Measurements from ENCODE around the gene CDKAL1. TPM values are rescaled to one million over a fixed set of nuclear protein-coding genes. Genes with fewer than 3 reads are reported as not detected.

CDKAL1 gene
- total RNA-seq, 4 donors from 2014 or later, result 24.7 to 32.8 (median 29.8) TPM

DNA sequence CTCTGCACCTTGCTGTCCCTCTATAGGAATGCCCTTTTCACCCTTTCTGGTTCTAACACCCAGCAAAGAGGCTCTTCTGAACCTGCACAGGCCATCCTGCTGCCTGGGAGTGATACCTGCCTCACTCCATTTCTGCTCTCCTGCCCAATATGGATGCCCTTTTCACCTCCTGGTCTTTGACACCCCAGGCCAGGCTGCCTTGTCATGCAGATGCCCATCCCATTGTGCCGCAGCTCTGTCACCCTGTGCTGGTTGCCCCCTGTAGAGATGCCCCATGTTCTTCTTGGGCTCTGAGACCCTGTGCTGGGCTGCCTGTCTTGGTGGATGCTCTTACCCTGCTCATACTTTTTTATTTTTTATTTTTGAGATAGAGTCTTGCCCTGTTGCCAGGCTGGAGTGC lies 95.3 kb downstream of the CDKAL1 start:
- 89 to 100% methylated on average over 1 of the region's 1 CpG for WGBS, 2 donors
- H3K4me1 ChIP-seq, result peaks cover 0 to 8% of the 10 kb centered on the region in 2 donors
- DNase-seq, result no peak
- TF ChIP-seq POLR2A (IDR thresholded peaks at IDR 0.05), result no peak
- TF ChIP-seq, protein P1, sequence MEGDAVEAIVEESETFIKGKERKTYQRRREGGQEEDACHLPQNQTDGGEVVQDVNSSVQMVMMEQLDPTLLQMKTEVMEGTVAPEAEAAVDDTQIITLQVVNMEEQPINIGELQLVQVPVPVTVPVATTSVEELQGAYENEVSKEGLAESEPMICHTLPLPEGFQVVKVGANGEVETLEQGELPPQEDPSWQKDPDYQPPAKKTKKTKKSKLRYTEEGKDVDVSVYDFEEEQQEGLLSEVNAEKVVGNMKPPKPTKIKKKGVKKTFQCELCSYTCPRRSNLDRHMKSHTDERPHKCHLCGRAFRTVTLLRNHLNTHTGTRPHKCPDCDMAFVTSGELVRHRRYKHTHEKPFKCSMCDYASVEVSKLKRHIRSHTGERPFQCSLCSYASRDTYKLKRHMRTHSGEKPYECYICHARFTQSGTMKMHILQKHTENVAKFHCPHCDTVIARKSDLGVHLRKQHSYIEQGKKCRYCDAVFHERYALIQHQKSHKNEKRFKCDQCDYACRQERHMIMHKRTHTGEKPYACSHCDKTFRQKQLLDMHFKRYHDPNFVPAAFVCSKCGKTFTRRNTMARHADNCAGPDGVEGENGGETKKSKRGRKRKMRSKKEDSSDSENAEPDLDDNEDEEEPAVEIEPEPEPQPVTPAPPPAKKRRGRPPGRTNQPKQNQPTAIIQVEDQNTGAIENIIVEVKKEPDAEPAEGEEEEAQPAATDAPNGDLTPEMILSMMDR (IDR thresholded peaks at IDR 0.05), result no peak
- no peak overlapping the region for H3K4me3 ChIP-seq (replicated peaks in 1 of 3)
- H3K36me3 ChIP-seq, result no peaks in the 10 kb centered on the region
- no peak overlapping the region for H3K27ac ChIP-seq
- no peaks in the 10 kb centered on the region for H3K9me3 ChIP-seq
- intact Hi-C loops (cut with DNase I), result no loop called here
- no peaks in the 10 kb centered on the region for H3K27me3 ChIP-seq

DNA sequence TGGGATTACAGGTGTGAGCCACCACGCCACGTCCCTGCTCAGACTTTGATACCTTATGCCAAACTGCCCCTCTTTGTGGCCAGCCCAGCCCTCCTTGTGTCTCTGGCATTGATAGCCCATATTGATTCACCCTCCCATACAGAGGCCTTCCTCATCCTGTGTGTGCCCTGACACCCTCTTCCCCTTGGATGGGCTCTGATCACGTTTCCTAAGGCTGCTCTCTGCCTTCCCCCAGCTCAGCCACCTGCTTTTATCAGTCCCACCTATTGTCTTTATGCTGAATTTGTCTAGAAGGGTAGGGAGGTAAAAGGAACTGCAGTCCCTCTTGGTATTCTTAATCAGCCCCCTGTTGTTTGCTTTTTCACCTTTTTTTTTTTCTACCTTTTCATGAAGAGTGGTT lies 95.9 kb downstream of the CDKAL1 start:
- Histone ChIP-seq H3K27ac (no peak overlapping the region), H3K9me3 (no peaks in the 10 kb centered on the region), H3K4me1 (peaks cover 0 to 8% of the 10 kb centered on the region in 2 donors), H3K27me3 (no peaks in the 10 kb centered on the region), H3K36me3 (no peaks in the 10 kb centered on the region), H3K4me3 (replicated peaks in 1 of 3) (no peak overlapping the region)
- WGBS, 2 donors, result 82 to 93% methylated on average over 3 of the region's 3 CpGs
- intact Hi-C loops (cut with DNase I), result no loop called here
- TF ChIP-seq POLR2A (IDR thresholded peaks at IDR 0.05), result no peak
- TF ChIP-seq, protein P1 (IDR thresholded peaks at IDR 0.05), result no peak
- no peak for DNase-seq

DNA sequence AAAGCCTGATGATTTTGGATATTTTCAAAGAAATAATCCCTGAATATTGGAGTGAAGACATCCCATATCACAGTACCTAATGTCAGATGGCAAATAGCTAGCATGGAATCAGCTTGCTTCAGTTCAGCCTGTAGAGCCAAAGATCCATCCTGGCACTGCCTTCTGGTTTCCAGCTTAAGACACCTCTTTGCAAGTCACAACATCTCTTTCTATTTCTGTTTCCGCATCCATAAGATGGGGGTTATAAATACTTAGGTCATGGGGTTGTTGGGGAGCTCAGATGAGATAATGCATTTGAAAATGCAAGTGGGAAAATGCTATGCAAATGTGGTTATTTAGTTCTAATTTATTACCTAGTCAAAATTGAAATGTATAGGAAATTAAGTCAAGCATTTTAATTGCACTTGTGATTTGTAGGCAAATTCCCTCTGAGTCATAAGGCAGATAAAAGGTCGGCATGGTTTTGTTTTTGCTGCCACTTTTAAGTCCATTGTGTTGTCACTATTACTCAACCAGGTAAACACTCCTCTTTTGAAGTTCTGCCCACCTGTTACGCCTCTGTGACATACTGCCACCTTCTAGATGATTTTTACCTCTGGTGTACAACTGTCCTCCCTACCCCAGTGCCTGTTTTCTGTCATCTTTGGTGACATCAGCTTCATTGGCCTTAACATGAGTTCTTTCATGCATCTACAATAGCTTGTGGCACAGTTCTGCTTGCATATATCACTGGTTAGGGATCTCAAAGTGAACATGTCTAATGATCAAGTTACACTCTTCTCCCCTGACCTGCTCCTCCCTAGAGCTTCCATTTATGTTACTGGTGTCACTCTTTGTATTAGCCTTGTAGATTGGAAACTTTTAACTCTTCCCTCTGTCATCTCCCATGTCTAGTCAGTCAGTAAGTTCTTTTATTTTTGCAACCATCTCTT lies 96.6 kb downstream of the CDKAL1 start:
- TF ChIP-seq POLR2A (IDR thresholded peaks at IDR 0.05), result no peak
- TF ChIP-seq, protein P1 (IDR thresholded peaks at IDR 0.05), result no peak
- H3K27me3 ChIP-seq, result no peaks in the 10 kb centered on the region
- no peaks in the 10 kb centered on the region for H3K9me3 ChIP-seq
- no peak overlapping the region for H3K4me3 ChIP-seq (replicated peaks in 1 of 3)
- H3K27ac ChIP-seq, result no peak overlapping the region
- H3K36me3 ChIP-seq, result no peaks in the 10 kb centered on the region
- peaks cover 0 to 8% of the 10 kb centered on the region in 2 donors for H3K4me1 ChIP-seq
- 77 to 81% methylated on average over 3 of the region's 3 CpGs for WGBS, 2 donors
- intact Hi-C loops (cut with DNase I), result no loop called here
- no peak for DNase-seq

DNA sequence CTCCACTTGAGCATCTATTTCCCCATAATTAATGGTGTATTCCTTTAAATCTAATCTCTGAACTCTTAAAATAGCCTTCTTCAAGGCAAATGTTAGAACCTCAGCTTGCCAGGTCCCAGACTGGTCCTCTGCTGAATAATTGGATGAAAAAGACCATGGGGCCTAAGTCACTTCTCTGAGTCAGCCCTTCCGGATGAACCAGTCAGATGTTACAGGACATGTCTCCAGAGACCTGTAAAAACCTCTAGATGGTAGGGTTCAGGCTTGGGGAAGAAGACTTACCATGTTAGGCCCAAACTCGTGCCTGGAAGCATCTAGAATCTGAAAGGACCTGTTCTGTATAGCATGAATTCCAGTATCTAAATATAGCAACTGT lies 97.3 kb downstream of the CDKAL1 start:
- Histone ChIP-seq H3K4me1 (peaks cover 0 to 8% of the 10 kb centered on the region in 2 donors), H3K27me3 (no peaks in the 10 kb centered on the region), H3K27ac (no peak overlapping the region), H3K4me3 (replicated peaks in 1 of 3) (no peak overlapping the region), H3K9me3 (no peaks in the 10 kb centered on the region), H3K36me3 (no peaks in the 10 kb centered on the region)
- DNase-seq, result no peak
- 84 to 92% methylated on average over 2 of the region's 2 CpGs for WGBS, 2 donors
- TF ChIP-seq, protein P1 (IDR thresholded peaks at IDR 0.05), result no peak
- no peak for TF ChIP-seq POLR2A (IDR thresholded peaks at IDR 0.05)
- intact Hi-C loops (cut with DNase I), result no loop called here

DNA sequence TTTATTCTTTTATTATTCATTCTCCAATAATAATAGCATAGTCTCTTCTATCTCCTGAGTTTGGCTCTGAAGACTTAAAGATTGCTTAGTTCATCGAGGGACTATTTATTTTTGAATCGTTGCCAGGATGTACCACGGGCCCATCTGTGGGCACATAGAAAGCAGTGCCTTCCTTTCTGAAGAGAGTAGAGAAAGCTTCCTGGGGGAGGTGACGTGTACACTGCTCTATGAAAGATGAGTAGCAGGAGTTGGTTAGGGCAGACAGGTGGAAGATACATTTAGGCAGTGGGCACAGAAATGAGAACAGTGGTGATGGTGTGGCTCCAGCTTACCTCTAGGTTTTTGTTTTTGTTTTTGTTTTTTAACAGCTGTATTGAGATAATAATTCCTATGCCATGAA lies 98.4 kb downstream of the CDKAL1 start:
- H3K27me3 ChIP-seq, result no peaks in the 10 kb centered on the region
- H3K27ac ChIP-seq, result no peak overlapping the region
- TF ChIP-seq, protein P1 (IDR thresholded peaks at IDR 0.05), result no peak
- TF ChIP-seq POLR2A (IDR thresholded peaks at IDR 0.05), result no peak

More for the DNA sequence above, 98.4 kb downstream of the CDKAL1 start:
- Histone ChIP-seq H3K4me1 (peaks cover 0 to 8% of the 10 kb centered on the region in 2 donors), H3K4me3 (replicated peaks in 1 of 3) (no peak overlapping the region), H3K9me3 (no peaks in the 10 kb centered on the region), H3K36me3 (no peaks in the 10 kb centered on the region)
- intact Hi-C loops (cut with DNase I), result no loop called here
- 79 to 94% methylated on average over 4 of the region's 4 CpGs for WGBS, 2 donors
- no peak for DNase-seq
